Measurements from ENCODE around the gene RYR1.

The RYR1 gene

DNA sequence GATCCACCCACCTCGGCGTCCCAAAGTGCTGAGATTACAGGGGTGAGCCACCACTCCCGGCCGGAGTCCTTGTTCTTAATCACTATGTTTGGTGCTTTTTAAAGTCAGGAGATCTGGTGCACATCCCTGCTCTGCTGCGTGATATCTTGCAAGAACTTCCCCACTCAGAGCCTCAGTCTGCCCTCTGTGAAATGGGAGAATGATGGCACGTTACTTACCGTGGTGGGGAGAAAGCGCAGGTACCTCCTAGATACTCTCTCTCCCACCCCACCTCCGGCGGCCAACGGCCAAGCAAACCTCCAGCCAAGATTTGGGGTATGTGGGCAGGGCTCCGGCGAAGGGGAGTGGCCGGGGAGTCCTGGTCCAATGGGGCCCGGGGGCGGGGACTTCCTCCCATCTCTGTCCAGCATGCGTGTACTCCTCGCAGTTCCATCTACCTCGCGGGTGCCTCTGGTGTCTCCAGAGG lies at the start of gene RYR1:
Gene RYR1, plus strand, starts transcription at position 424 of the 466 bp plus-strand sequence. CDS start 139 bp downstream, outside the sequence.
- DNase-seq, result no peak

DNA sequence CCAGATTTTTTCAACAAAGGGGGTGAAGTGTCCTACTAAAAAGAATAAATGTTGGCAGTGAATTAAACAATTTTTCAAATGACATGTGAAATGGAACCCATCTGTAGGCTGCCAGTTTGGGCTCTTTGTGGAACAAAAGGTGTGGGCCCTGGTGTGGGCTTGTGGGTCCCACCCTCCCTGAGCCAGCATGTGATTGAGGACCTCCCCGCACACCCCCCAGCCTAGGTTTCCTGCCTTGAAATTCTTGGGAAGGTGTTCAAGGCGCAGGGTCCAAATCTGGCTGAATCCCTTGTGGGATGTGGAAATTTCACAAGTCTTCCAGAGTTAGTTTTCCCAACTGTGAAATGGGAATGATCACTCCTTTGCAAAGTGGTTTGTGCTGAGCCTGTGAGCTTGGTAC lies 49.7 kb upstream of the RYR1 start:
- DNase-seq, result no peak

DNA sequence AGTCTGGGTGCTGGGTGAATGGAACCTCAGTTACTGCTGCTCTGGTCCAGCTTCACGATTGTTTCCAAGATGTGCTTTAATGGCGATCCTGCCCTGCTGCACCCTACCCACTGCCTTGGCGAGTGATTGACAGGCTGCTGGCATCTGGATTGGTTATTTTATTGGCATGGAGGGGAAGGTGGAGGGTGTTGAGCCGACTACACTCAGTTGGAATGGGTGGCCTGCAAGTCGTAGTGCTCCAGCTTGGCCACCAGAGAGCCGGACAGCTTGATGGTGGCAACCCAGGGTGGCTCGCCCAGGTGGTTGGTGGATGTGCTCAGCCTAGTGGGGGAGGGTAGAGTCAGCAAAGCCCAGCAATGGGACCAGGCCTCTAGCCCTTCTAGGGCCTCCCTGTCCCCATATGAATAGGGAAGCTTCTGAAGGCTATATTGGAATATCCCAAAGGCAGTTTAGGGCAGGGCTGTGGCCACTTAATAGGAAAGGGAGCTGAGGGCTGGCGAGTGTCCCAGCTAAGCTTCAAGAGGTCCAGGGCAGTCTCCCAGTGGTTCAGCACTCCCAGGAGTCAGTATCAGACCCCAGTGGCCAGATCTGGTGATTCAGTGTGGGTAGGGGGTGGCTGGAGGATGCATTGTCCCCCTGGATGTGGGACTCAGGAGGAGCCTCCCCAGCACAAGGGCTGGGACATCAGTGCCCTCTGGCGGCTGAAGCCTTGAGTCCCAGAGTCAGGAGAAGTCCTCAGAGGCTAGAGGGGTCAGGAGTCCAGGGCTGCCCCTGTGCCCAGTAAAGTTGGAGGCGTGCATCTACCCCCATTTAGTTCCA lies 49.1 kb upstream of the RYR1 start:
- DNase-seq, result no peak

DNA sequence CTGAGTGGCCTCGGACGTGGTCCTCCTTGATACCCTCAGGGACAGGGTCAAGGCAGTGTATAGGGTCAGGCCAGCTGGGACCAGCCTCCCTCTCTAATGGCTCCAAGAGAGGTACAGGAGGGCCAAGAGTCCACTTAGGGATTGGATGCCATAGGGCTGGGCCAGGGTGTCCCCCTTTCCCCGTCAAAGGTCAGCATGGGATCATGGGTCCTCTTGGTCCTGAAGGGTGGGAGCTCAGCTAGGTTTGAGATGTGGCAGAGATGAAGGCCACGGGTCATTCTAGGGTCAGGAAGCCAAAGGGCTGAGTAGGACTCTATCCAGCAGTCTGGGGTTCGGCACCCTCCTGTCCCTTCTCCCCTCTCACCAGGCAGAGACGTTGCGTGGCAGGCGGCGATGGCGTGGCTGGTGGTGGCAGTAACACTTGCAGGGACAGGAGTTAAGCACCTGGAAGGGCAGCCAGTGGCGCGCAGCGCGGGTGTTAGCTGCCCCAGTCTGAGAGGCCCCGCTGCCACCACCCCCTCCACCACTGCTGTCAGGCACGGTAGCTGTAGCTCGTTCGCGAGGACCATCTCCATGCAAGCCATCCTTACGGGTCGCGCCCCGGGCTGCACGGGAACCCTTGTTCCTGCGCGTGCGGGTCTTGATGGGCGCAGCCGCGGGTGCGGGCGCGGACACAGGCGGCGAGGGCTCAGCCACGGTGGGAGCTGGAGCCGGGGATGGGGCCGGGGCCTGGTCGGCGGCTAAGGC lies 48.3 kb upstream of the RYR1 start:
- no peak for DNase-seq

- no peak for DNase-seq
These were observed 47.7 kb upstream of the RYR1 start for GRCh38 chr19:38385804-38386257.

GRCh38 chr19:38386300-38386970 lies 47.1 kb upstream of the RYR1 start:
- DNase-seq, result no peak

DNA sequence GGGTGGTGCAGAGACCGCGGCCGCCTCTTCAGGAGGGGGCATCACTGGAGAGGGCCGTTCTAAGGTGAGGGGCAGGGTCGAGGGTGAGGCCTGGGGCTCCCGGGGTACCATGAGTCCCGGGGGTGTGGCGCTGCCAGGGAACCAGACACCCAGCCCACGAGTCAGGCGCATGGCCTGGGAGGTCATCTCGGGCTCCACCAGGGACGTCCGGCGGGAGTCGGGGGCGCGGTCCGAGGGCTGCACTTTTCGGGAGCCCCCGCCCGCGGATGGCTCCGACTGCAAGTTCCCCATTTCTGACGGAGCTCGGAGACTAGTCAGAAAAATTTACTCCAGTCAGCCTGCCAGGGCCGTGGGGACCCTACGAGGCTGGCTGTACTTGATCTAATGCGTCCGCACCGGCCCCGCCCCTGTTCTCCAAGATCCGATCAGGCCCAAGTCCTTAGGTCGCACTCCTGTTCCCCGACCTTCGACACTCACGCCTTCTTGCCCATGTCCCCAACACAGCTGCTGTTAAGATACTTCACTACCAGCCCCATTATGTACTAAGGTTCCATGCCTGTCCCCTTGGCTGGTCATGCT lies 46.4 kb upstream of the RYR1 start:
- no peak for DNase-seq

GRCh38 chr19:38387550-38388348 lies 45.7 kb upstream of the RYR1 start, which contains the start of gene GGN:
TSS of gene GGN (minus strand) at chr19:38388034. CDS start at chr19:38387261, 773 bp downstream.
- DNase-seq, result peak; percentile 55

- no peak for DNase-seq
These were observed 45.0 kb upstream of the RYR1 start, which contains the start of gene SPRED3 for GRCh38 chr19:38388349-38389100. TSS of gene SPRED3 (plus strand) at chr19:38388697. CDS start at chr19:38390303, 1,606 bp downstream.

GRCh38 chr19:38389101-38389925 lies 44.2 kb upstream of the RYR1 start:
- no peak for DNase-seq

GRCh38 chr19:38389957-38390924 lies 43.2 kb upstream of the RYR1 start:
- DNase-seq, result no peak

DNA sequence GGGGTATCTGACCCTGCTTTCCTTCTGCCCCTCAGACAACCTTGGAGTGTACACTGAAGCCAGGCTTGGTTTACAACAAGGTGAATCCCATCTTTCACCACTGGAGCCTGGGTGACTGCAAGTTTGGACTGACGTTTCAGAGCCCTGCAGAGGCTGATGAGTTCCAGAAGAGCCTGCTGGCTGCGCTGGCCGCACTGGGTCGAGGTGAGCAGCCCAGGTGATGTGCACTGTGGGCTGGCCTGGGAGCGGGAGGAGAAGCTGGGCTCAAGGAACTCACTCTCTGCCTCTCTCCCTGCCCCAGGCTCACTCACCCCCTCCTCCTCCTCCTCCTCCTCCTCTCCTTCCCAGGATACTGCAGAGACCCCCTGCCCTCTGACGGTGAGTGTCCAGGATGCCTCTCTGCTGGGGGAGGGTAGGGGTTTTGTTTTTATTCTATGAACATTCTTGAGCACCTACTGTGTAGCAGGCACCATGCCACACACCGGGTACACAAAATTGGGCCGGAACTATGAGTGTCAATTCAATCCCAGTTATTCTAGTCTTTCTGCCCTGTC lies 41.5 kb upstream of the RYR1 start:
- no peak for DNase-seq

DNA sequence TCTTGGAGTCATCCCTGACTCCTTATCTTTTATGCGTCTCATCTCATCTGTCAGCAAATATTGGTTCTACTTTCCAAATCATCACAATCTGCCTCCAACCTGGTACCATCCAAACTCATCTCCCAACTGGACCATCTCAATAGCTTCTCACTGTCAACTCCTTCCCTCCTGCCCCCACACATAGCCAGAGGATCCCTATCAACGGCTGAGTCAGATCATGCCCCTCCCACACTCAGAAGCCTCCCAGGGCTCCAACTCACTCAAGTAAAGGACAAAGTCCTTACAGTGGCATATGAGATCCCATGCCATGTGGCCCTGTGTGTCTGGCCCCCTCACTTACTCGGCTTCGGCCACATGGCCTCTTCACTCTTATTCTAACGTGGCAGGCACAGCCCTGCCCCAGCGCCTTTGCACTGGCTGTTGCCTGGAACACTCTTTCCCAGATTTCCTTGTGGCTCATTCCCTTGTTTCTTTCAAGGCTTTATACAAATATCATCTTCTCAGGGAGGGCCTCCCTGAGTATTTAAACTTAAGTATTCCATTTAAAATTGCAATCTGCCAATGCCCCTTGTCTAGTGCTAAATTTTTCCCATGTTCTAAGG lies 40.7 kb upstream of the RYR1 start:
- no peak for DNase-seq

DNA sequence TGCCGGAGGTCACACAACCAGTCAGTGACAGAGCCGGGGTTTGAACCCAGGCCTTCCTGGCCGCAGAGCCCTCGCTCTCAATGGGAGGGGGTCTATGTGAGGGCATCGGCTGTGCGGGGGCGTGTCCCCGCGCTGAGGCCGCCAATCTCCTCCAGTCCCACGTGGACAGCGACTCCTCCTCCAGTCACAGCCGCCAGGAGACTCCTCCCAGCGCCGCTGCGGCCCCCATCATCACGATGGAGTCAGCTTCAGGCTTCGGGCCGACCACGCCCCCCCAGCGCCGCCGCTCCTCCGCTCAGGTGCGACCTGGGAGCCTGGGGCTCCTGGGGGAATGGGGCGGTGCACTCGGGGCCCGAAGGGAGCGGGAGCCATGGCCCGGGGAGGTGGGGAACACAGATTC lies 39.0 kb upstream of the RYR1 start:
- DNase-seq, result no peak

GRCh38 chr19:38395381-38396114 lies 37.9 kb upstream of the RYR1 start:
- no peak for DNase-seq

GRCh38 chr19:38399081-38399480 lies 34.4 kb upstream of the RYR1 start:
- DNase-seq, result no peak

DNA sequence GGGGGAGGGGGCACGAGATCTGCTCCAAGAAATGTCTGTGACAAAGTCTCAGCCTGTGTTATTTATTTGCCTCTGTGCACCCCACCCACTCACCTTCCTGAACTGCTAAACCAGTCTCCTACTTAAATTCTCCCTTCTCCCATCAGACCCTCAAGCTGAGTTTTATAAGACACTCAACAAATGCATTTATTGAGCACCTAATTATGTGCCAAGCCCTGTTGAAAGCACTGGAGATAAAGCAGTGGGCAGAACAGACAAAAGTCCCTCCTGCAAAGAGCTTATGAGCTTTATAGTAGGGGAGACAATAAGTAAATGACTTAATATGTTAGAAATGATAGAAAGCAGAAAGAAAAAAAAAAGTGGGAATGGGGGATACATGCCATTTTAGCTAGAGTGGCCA lies 34.0 kb upstream of the RYR1 start:
- no peak for DNase-seq

DNA sequence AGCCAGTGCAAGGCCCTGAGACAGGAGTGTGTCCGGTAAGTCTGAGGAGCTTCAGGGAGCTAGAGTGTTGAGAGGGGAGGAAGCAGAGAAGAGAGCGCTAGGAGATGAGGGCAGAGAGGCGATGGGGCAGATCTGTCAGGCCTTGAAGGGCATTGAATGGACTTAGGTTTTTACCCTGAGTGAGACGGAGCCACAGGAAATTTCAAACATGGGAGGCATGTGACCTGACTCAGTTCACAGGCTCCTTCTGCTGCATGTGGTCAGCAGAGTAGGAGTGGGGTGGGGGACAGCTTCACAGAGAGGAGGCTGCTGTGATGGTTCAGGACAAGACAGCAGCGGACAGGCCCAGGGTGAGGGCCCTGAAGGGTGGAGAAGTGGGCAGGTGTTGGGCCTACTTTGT lies 33.1 kb upstream of the RYR1 start:
- DNase-seq, result no peak
